Retinal pigment epithelial cell (primary cell): ENCODE data around the gene XAGE1A.
"Not testable (repeated sequence)": the region's sequence is repeated elsewhere in the genome, so short reads cannot be mapped to it uniquely, and the experiment has no call there.

ENCODE experiments used
- DNase-seq: peaks from one replicate; pipeline ENCODE4 v3.0.0-alpha.2; 2010; ENCODE audit warnings: low read depth
- H3K4me3 ChIP-seq: 2 replicates; pipeline ENCODE4 v1.5.1; 2011; ENCODE audit warnings: mild to moderate bottlenecking, low read length, control low read depth, moderate library complexity
- TF ChIP-seq, protein P1 (sequence below): conservative IDR thresholded peaks from 2 replicates; pipeline ENCODE4 v1.5.1; 2011; ENCODE audit warnings: low read depth, low read length, control low read depth, inconsistent platforms

Gene XAGE1A

DNA sequence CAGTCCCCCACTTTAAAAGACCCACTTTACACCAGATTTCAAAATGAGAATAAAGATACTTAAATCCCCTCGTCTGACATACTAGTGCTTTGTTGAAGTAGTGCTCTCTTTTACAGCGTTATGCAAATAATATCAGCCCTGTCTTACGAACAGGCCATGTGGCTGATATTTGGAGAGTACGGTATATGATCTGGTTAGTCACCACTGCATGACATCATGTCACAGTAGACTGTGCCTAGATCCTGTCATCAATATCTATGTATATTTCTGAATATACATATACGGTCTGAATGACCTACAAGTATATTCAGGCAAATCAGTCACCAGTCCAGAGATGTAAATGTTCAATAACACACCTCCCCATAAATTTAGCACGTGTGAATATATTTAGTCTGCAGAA, 46.7 kb downstream of the XAGE1A start:
- no peak for DNase-seq
- no peak overlapping the region for H3K4me3 ChIP-seq
- TF ChIP-seq, protein P1, sequence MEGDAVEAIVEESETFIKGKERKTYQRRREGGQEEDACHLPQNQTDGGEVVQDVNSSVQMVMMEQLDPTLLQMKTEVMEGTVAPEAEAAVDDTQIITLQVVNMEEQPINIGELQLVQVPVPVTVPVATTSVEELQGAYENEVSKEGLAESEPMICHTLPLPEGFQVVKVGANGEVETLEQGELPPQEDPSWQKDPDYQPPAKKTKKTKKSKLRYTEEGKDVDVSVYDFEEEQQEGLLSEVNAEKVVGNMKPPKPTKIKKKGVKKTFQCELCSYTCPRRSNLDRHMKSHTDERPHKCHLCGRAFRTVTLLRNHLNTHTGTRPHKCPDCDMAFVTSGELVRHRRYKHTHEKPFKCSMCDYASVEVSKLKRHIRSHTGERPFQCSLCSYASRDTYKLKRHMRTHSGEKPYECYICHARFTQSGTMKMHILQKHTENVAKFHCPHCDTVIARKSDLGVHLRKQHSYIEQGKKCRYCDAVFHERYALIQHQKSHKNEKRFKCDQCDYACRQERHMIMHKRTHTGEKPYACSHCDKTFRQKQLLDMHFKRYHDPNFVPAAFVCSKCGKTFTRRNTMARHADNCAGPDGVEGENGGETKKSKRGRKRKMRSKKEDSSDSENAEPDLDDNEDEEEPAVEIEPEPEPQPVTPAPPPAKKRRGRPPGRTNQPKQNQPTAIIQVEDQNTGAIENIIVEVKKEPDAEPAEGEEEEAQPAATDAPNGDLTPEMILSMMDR = no peak

DNA sequence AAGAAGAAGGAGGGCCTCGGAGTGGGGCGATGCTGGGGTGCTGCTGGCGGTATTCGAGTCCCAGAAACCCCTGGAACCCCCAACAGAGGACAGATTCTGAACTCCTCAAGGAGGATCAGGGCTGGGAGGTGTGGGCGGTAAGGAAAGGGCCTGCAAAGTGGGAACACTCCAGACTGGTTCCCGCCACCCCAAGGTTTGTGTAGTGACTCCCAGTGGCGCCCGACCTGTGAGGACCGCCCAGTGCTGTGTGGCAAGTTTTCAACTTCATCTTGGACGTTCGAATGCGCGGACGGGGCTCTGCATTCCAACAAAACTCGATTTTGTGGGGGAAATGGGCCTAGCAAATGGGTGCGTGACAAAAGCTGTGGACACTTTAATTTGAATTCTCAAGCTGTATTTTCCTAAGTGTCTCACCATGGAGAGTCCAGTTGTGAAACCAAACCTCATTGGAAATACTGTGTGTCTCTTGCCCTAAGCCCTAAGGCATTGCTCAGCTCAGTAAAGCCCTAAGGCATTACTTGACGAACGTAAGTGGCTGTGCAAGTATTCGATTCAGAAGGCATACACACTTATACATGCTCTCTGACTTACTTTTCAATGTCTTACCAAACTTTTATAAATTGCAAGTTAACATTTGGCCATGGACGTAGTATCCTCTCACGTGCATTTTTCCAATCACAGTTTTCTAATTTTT, 48.7 kb downstream of the XAGE1A start:
- TF ChIP-seq, protein P1 = no peak
- DNase-seq = no peak
- no peak overlapping the region for H3K4me3 ChIP-seq

DNA sequence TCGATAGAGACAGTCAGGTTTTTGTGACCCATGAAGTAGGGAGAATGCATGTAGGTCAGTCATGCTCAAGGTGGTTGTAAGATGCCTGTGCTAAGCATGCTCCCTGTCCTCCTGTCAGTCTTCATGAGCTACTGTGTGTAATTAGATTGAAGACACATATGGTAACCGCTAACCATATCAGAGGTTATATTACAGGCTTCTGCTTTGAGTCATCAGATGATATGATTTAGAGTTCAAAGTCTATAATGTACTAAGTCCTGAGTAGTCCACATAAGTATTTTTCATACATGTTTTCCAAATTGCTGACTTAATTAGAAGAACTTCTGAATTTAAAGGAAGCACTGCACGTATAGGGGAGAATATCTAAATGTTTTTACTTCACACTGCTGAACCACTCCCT, 53.2 kb downstream of the XAGE1A start:
- not testable (repeated sequence) for DNase-seq, H3K4me3 ChIP-seq
